Peyer's patch (tissue), 4 donors: ENCODE data around the gene PSMC3IP.

Source experiments
- CTCF ChIP-seq, 6 experiments: fragments of 450-650 bp in 4 of 6; fragments of 200-600 bp in 2 of 6; sonication (generic) in 1 of 6; IDR thresholded peaks; one replicate each; pipeline ENCODE4 v1.5.1; 2017 to 2019; ENCODE audit warnings: antibody characterized with exemption in 6 of 6, mild to moderate bottlenecking in 3 of 6, moderate library complexity in 1 of 6
- POLR2A ChIP-seq, 2 donors: fragments of 450-650 bp; IDR thresholded peaks; one replicate each; pipeline ENCODE4 v1.5.1; 2017; ENCODE audit warnings: antibody characterized with exemption in 2 of 2, mild to moderate bottlenecking in 2 of 2, moderate library complexity in 2 of 2

- TF ChIP-seq POLR2A (IDR thresholded peaks at IDR 0.05) (no peak), CTCF (IDR thresholded peaks at IDR 0.05) (no peak)
Measured at GRCh38 chr17:42579794-42580551, 2.4 kb upstream of the PSMC3IP start.
